HG02623 (cell line): ENCODE results near the gene PBX4.

ENCODE experiments used
- ATAC-seq: cut with Tn5 transposase; IDR thresholded peaks from one replicate; pipeline ENCODE4 v1.9.1; 2021; ENCODE audit warnings: moderate library complexity; ENCODE audit not compliant: unreplicated experiment

Gene PBX4

GRCh38 chr19:19649580-19649995 lies 31.1 kb upstream of the PBX4 start:
- ATAC-seq = no peak

GRCh38 chr19:19649155-19649554 lies 30.7 kb upstream of the PBX4 start:
- ATAC-seq = no peak

GRCh38 chr19:19647037-19647835 lies 28.7 kb upstream of the PBX4 start:
- no peak for ATAC-seq

- ATAC-seq = no peak
Measured at GRCh38 chr19:19645233-19645870, 26.9 kb upstream of the PBX4 start.

- ATAC-seq = no peak
Measured at GRCh38 chr19:19644054-19644388, 25.5 kb upstream of the PBX4 start.

GRCh38 chr19:19643158-19644053 lies 24.9 kb upstream of the PBX4 start, which contains the start of gene GMIP:
GMIP (minus strand) TSS chr19:19643657; CDS start chr19:19643529, 128 bp downstream.
- ATAC-seq = peak; percentile 67

- ATAC-seq = no peak
Measured at GRCh38 chr19:19642506-19643157, 24.1 kb upstream of the PBX4 start.

GRCh38 chr19:19637523-19638251 lies 19.2 kb upstream of the PBX4 start:
- ATAC-seq = no peak

- no peak for ATAC-seq
Measured at GRCh38 chr19:19637186-19637522, 18.7 kb upstream of the PBX4 start.

GRCh38 chr19:19636573-19637185 lies 18.2 kb upstream of the PBX4 start:
- ATAC-seq = no peak

GRCh38 chr19:19635313-19635702 lies 16.8 kb upstream of the PBX4 start:
- no peak for ATAC-seq

GRCh38 chr19:19634516-19635312 lies 16.2 kb upstream of the PBX4 start:
- ATAC-seq = no peak

GRCh38 chr19:19633711-19634515 lies 15.4 kb upstream of the PBX4 start:
- no peak for ATAC-seq

- no peak for ATAC-seq
Measured at GRCh38 chr19:19632661-19633060, 14.2 kb upstream of the PBX4 start.

- ATAC-seq = no peak
Measured at GRCh38 chr19:19631346-19631745, 12.9 kb upstream of the PBX4 start.

GRCh38 chr19:19630426-19630825 lies 11.9 kb upstream of the PBX4 start:
- no peak for ATAC-seq

GRCh38 chr19:19630062-19630414 lies 11.6 kb upstream of the PBX4 start:
- no peak for ATAC-seq

GRCh38 chr19:19628501-19629134 lies 10.1 kb upstream of the PBX4 start:
- peak; percentile 5 for ATAC-seq
